HG02678 (cell line): ENCODE data around the gene SYT2.

Experiments used
- ATAC-seq: cut with Tn5 transposase; IDR thresholded peaks from one replicate; pipeline ENCODE4 v1.9.1; 2021; ENCODE audit warnings: mild to moderate bottlenecking, moderate library complexity; ENCODE audit not compliant: unreplicated experiment

Gene SYT2

GRCh38 chr1:202680586-202681352 lies 29.5 kb downstream of the SYT2 start:
- no peak for ATAC-seq

GRCh38 chr1:202679406-202680177 lies 30.7 kb downstream of the SYT2 start:
- ATAC-seq: no peak

GRCh38 chr1:202677433-202677832 lies 32.8 kb downstream of the SYT2 start:
- ATAC-seq: no peak

GRCh38 chr1:202673531-202673930 lies 36.7 kb downstream of the SYT2 start:
- no peak for ATAC-seq

- ATAC-seq: no peak
These were observed 38.9 kb downstream of the SYT2 start for GRCh38 chr1:202671399-202671798.

- ATAC-seq: no peak
These were observed 44.8 kb downstream of the SYT2 start for GRCh38 chr1:202665417-202665816.

GRCh38 chr1:202664083-202664482 lies 46.2 kb downstream of the SYT2 start:
- no peak for ATAC-seq

- ATAC-seq: no peak
These were observed 47.1 kb downstream of the SYT2 start for GRCh38 chr1:202663131-202663530.

GRCh38 chr1:202662081-202662480 lies 48.2 kb downstream of the SYT2 start:
- no peak for ATAC-seq

- ATAC-seq: no peak
These were observed 49.0 kb downstream of the SYT2 start for GRCh38 chr1:202661136-202661845.

- no peak for ATAC-seq
These were observed 50.3 kb downstream of the SYT2 start for GRCh38 chr1:202659974-202660373.

- ATAC-seq: no peak
These were observed 50.7 kb downstream of the SYT2 start for GRCh38 chr1:202659541-202659940.

- no peak for ATAC-seq
These were observed 51.5 kb downstream of the SYT2 start for GRCh38 chr1:202658769-202659168.

GRCh38 chr1:202658251-202658759 lies 51.9 kb downstream of the SYT2 start:
- no peak for ATAC-seq

GRCh38 chr1:202656951-202657646 lies 53.2 kb downstream of the SYT2 start:
- no peak for ATAC-seq

- no peak for ATAC-seq
These were observed 54.2 kb downstream of the SYT2 start for GRCh38 chr1:202656057-202656456.

- no peak for ATAC-seq
These were observed 56.2 kb downstream of the SYT2 start for GRCh38 chr1:202654079-202654478.

GRCh38 chr1:202649553-202650392 lies 60.5 kb downstream of the SYT2 start:
- no peak for ATAC-seq

- ATAC-seq: no peak
These were observed 61.5 kb downstream of the SYT2 start for GRCh38 chr1:202648605-202649226.

- no peak for ATAC-seq
These were observed 65.2 kb downstream of the SYT2 start for GRCh38 chr1:202645097-202645476.
